AG10803 (cell line): ENCODE data around the gene DDAH1.

ENCODE experiments used
- DNase-seq: peaks from one replicate; pipeline ENCODE4 v3.0.0; 2010; ENCODE audit warnings: low read depth
- H3K4me3 ChIP-seq: 2 replicates; pipeline ENCODE4 v1.5.1; 2011; ENCODE audit warnings: mild to moderate bottlenecking, low read length, control low read depth
- CTCF ChIP-seq: conservative IDR thresholded peaks from 2 replicates; pipeline ENCODE4 v1.5.1; 2011; ENCODE audit warnings: mild to moderate bottlenecking, low read length, control low read depth, inconsistent platforms

Gene DDAH1

DNA sequence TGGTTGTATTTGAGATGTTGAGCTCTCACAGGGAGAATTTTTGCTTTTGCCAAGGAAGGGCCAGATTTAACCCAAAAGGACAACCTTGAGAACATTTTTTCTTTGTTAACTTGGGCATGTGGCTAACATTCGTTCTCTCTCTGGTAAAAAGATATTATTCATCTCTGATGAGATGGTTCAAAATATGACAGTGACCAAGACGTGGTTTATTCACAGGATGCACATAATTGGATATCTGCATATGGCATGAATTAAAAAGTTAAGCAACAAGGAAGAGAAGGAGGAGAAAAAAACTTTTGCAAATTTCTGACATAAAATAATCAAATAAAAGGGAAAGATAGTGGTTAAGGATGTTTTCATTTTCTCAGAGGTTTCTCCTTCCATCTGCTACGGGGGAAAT, 145.5 kb downstream of the DDAH1 start:
- no peak for TF ChIP-seq CTCF
- peak; percentile 91 for DNase-seq
- no peak overlapping the region for H3K4me3 ChIP-seq

- DNase-seq: no peak
- H3K4me3 ChIP-seq: no peak overlapping the region
- no peak for TF ChIP-seq CTCF
These were observed 146.7 kb downstream of the DDAH1 start for GRCh38 chr1:85318217-85318616.

- no peak for DNase-seq
- no peak overlapping the region for H3K4me3 ChIP-seq
- TF ChIP-seq CTCF: no peak
These were observed 147.4 kb downstream of the DDAH1 start for GRCh38 chr1:85317560-85317959.

DNA sequence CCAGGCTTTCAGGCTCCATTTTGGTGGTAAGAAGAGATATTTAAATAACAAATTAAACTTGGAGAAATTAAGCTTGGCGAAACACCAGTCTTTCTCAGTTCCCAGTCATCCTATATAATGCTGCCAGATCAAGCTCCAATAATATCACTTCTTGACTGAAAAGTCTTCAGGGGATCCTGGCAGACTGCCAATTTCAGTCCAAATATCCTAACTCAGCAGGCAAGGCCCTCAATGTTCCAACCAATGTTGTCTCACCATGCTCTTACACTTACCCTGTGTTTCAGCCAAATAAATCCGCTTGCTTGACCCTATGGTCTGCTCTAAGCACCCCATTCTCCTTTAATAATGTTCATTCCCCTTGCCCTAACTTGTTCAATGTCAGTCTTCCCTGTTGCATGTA, 148.6 kb downstream of the DDAH1 start:
- no peak overlapping the region for H3K4me3 ChIP-seq
- TF ChIP-seq CTCF: no peak
- no peak for DNase-seq

DNA sequence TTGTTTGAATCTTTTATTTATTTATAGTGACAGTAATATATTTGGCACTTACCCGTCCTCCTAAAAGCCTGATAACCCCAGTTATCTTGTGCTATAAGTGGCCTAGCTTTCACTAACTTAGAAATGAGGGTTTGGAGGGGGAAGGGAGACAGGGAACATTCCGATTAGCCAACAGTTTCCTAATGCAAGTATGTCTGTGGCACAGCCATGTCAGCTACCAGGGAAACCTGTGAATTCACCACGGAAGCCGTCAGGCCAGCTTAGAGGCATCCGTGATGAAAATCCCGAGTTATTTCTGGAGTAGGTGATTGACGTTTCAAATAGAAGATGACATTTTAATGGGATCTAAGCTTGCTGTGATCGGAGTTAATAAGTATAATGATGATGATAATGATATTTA, 149.2 kb downstream of the DDAH1 start:
- no peak for TF ChIP-seq CTCF
- DNase-seq: no peak
- no peak overlapping the region for H3K4me3 ChIP-seq

- peak; percentile 33 for TF ChIP-seq CTCF
- peak; percentile 87 for DNase-seq
- H3K4me3 ChIP-seq: no peak overlapping the region
These were observed 150.2 kb downstream of the DDAH1 start for GRCh38 chr1:85314726-85315125.

DNA sequence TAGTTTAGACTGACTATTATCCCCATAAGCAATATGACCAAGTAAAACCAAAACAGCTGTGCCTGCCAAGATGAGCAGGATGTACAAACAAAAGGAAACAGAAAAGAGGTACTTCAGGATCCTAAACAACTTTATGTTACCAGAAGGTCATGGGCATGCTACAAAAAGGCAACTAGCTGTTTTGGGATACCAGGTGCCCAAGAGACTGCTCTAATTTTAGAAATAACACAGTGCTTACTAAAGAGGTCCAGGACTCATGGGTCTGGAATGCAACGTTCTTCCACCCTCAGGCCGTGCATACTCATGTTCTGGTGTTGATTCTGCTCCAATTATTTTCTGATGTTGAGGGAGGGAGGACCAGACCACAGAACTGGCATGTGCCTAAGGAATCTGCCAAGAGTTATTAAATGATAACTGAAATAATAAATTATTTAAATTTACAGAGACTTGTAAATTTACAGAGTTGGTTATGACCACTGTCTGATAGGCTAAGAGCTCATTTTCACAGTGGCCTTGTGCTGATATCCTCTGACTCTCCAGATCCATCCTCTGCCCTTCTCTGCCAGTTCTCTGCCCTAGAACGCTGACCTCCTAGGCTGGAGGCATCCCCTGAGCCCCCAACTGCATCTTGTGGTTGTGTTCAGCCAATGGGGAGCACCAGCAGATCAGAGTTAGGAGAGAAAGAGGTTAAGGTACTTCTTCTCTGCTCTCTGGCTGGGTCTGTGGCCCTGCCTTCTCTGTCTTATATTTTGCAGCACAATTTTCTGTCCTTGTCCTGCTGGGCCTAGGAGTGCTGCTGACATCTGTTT, 150.9 kb downstream of the DDAH1 start:
- no peak for TF ChIP-seq CTCF
- H3K4me3 ChIP-seq: no peak overlapping the region
- peak; percentile 98 for DNase-seq
